ENCODE measurements around the gene ANXA2R. TPM values are rescaled to one million over a fixed set of nuclear protein-coding genes. Genes with fewer than 3 reads are reported as not detected.

Gene ANXA2R
- total and polyA plus RNA-seq, 2 of the 4 experiments (the other 2 are of a cell fraction), result 1.3 to 3.6 TPM

- Histone ChIP-seq H3K23ac (ENCODE audit: low read depth, low read length) (peak overlapping the region; percentile 98), H3K9me3 (ENCODE audit: control insufficient read depth, insufficient read depth, low read length) (no peaks in the 10 kb centered on the region), H3K4me3 (ENCODE audit: insufficient read depth, low read depth, low read length) (peak overlapping the region; percentile 95), H3K4me2 (ENCODE audit: low read depth, low read length) (peak overlapping the region; percentile 87), H3K9me1 (ENCODE audit: insufficient read depth, low read length) (0 out of 2 replicates have a peak, but pooled peaks cover 5% of the 10 kb centered on the region), H3K4me1 (ENCODE audit: control insufficient read depth, insufficient read depth, low read length) (peaks cover 6% of the 10 kb centered on the region), H3K27me3 (ENCODE audit: control insufficient read depth, insufficient read depth, low read length) (no peaks in the 10 kb centered on the region), H3K4ac (ENCODE audit: low read depth, low read length) (peak overlapping the region; percentile 95), H2BK15ac (ENCODE audit: low read depth, low read length) (peak overlapping the region; percentile 63; the same call in 2 of the 3 replicates), H4K20me1 (ENCODE audit: insufficient read depth, low read length) (peaks cover 7% of the 10 kb centered on the region; the same call in 1 of the 2 replicates), H3K79me1 (ENCODE audit: low read depth in 1 of 2, low read length in 2 of 2) (peaks cover 16 to 49% of the 10 kb centered on the region in 2 experiments), H2AK9ac (replicated peaks; ENCODE audit: low read depth, low read length, poor library complexity) (no peak overlapping the region), H2BK5ac (ENCODE audit: low read depth, low read length, poor library complexity, severe bottlenecking) (peak overlapping the region; percentile 92), H3K14ac (replicated peaks; ENCODE audit: low read depth, low read length) (peak overlapping the region; percentile 96), H4K8ac (ENCODE audit: low read depth in 2 of 2, low read length in 2 of 2) (peak overlapping the region; percentile 44 to 65), H4K91ac (ENCODE audit: insufficient read depth, low read depth, low read length) (peak overlapping the region; percentile 90; the same call in 1 of the 2 replicates), H3K9ac (ENCODE audit: low read depth, low read length) (peak overlapping the region; percentile 90), H2BK20ac (ENCODE audit: low read depth, low read length) (no peak overlapping the region; the same call in 1 of the 2 replicates), H3K56ac (ENCODE audit: extremely low read depth, insufficient read depth, low read length) (peak overlapping the region; percentile 95), H2AFZ (replicated peaks; ENCODE audit: low read length, poor library complexity) (peak overlapping the region; percentile 84), H2AK5ac (ENCODE audit: low read depth, low read length) (no peak overlapping the region), H2BK120ac (ENCODE audit: low read depth, low read length) (peak overlapping the region; percentile 15; the same call in 1 of the 2 replicates), H3K36me3 (ENCODE audit: control insufficient read depth, insufficient read depth, low read length) (no peaks in the 10 kb centered on the region), H4K5ac (ENCODE audit: low read depth, low read length) (peak overlapping the region; percentile 22; the same call in 1 of the 2 replicates), H3K27ac (ENCODE audit: insufficient read depth, low read length) (peak overlapping the region; percentile 88), H3K18ac (ENCODE audit: low read depth, low read length) (peak overlapping the region; percentile 94)
- intact Hi-C loops (cut with micrococcal nuclease), result loop anchor here (2.0 to 5.0 kb wide), 3 partner anchors 22 to 1139 kb away; partner anchors contain the start of gene RIMOC1
- POLR2A ChIA-PET (ENCODE audit: unreplicated experiment), result interaction anchor here (0.6 to 3.3 kb wide), 8 partner anchors 21 to 1441 kb away, joined by 3 to 16 read pairs (median 4); no protein-coding TSS in a partner anchor
- no peak for DNase-seq
- 0% methylated on average over 1 of the region's 18 CpGs; no CpG with 5 or more reads in 1 of the 2 experiments for WGBS, 2 experiments (ENCODE audit: extremely low coverage in 2 of 2, insufficient read length in 1 of 2)
- BruUV-seq (replicated peaks), result no TSS peak
- in situ Hi-C loops (cut with MboI; ENCODE audit: low sequenced_read_pairs), result no loop called here
- dilution Hi-C loops (cut with HindIII; ENCODE audit: low sequenced_read_pairs, unreplicated experiment), result no loop called here
- ATAC-seq (ENCODE audit: low read depth), result peak; percentile 0; the same call in 1 of the 2 replicates
- TF ChIP-seq MAZ (IDR thresholded peaks at IDR 0.05; ENCODE audit: borderline replicate concordance, low read depth, low read length), result no peak
- TF ChIP-seq RCOR1 (IDR thresholded peaks at IDR 0.05; ENCODE audit: insufficient replicate concordance, low read length), result no peak
- TF ChIP-seq CEBPB (IDR thresholded peaks at IDR 0.05; ENCODE audit: low read depth, low read length), result peak; percentile 93
- CTCF ChIA-PET, result interaction anchor here (0.5 to 1.8 kb wide), 15 partner anchors 11 to 263 kb away, joined by 3 to 20 read pairs (median 5); no protein-coding TSS in a partner anchor
Measured at GRCh38 chr5:43041110-43041668, 1.1 kb upstream of the ANXA2R start.
